H54 (cell line): ENCODE results near the gene ATG13.

Experiments used
- DNase-seq: peaks from one replicate; pipeline ENCODE4 v3.0.0; 2011; ENCODE audit warnings: low spot score, mixed read lengths; ENCODE audit not compliant: insufficient read length
- FAIRE-seq: peaks from 3 replicates; lab custom pipeline; 2011; peaks lifted over from hg19 to GRCh38; lab: Jason Lieb, UNC
- POLR2A ChIP-seq: IDR thresholded peaks from 2 replicates; pipeline ENCODE4 v1.6.1; 2011; ENCODE audit warnings: low read depth, mild to moderate bottlenecking, low read length

The ATG13 gene

DNA sequence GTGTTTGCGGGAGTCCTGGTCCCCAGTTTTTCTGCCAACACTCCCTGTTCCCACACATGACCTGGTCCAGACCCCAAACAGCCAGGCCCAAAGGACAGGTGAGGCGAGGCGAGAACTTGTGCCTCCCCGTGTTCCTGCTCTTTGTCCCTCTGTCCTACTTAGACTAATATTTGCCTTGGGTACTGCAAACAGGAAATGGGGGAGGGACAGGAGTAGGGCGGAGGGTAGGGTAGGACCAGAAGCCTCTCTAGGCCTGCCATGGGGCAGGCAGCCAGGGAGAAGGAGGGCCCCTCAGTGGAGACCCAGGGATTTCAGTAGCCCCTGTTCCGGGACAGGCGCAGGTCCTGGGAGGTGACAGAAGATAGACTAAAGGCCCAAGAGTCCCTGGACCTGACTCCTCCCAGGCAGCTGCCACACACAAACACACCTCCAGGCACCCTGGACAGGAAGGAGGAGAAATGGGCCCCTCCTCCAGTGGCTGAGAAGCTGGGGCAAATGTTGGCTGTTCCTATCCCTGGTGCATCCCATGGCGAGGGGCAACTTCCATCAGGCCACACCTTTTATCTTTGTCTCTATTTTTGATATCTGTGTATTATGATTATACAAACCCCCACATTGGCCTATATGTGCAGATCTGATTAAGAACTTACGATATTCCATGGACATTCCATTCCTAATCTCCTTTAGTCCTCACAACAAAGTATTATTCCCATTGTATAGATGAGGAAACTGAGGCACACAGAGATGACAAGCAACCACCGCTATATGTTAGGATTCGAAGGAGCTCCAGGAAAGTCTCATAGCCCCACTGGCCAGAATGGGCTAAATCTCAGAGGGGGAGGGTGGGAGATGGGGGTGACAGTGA lies 101.0 kb downstream of the ATG13 start:
- FAIRE-seq (no peak), DNase-seq (peak; percentile 44)
- no peak for TF ChIP-seq POLR2A

GRCh38 chr11:46719048-46719542 lies 101.7 kb downstream of the ATG13 start, which contains the start of gene F2:
Gene F2, plus strand, starts transcription at chr11:46719213. Its CDS starts 23 bp downstream, at chr11:46719236.
- TF ChIP-seq POLR2A, result no peak
- DNase-seq, result no peak
- no peak for FAIRE-seq

DNA sequence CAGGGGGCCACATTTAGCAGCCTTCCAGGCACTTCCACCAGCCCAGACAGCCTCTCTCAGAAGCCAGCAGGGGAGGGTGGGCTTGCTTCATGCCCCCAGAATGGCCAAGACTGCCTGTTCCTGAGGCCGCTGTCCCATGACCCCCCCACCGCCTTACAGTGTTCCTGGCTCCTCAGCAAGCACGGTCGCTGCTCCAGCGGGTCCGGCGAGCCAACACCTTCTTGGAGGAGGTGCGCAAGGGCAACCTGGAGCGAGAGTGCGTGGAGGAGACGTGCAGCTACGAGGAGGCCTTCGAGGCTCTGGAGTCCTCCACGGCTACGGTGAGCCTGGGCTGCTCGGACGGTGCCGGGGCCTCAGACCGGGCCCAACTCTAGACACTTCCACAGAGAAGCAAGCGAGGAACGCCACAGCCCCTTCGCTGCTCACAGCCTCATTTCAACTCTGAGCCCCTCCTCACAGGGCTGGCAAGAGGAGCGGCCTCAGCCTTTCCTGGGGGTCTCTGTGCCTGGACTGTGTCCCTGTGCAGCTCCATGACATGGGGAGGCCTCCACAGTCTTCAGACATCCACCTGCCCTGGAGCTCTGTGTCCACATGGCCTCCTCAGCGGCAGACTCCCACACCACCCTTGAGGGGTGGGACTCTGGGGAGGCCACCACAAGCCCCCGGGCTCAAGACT lies 102.3 kb downstream of the ATG13 start:
- DNase-seq (no peak), FAIRE-seq (no peak)
- TF ChIP-seq POLR2A, result no peak

- TF ChIP-seq POLR2A, result no peak
- DNase-seq (no peak), FAIRE-seq (no peak)
These were observed 103.9 kb downstream of the ATG13 start for GRCh38 chr11:46721286-46721685.

GRCh38 chr11:46722566-46723358 lies 105.4 kb downstream of the ATG13 start:
- TF ChIP-seq POLR2A, result no peak
- no peak for FAIRE-seq
- DNase-seq, result no peak

- FAIRE-seq (no peak), DNase-seq (no peak)
- TF ChIP-seq POLR2A, result no peak
These were observed 106.0 kb downstream of the ATG13 start for GRCh38 chr11:46723359-46723680.

DNA sequence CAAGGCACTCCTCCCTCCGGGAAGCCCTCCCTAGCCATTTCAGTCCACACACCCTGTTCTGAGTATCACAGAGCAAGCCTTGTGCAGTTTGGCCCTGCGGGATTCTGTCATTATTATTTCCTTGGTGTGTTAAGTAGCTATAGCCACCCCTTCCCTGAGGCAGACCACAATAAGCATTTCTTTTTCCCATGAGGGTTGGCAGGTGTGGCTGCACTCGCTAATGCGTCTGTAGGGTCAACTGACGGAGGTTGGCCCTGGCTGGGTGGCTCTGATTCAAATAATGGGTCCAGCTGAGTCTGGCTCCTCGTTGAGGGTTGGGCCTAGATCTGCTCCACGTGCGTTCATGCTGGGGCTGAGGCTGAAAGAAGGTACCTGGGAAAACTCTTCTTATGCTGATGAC lies 106.7 kb downstream of the ATG13 start:
- DNase-seq (no peak), FAIRE-seq (no peak)
- TF ChIP-seq POLR2A, result no peak
